ENCODE measurements around the gene NOTCH1. TPM values are rescaled to one million over a fixed set of nuclear protein-coding genes. Genes with fewer than 3 reads are reported as not detected.

Gene NOTCH1
- total RNA-seq, 1 donor from 2014 or later = 17.6 TPM

GRCh38 chr9:136496801-136497620 is 48.8 kb downstream of the NOTCH1 start:
- H3K27ac ChIP-seq (replicated peaks) = no peak overlapping the region
- peaks cover 61% of the 10 kb centered on the region for H3K36me3 ChIP-seq
- intact Hi-C loops (cut with micrococcal nuclease) = no loop called here
- no peaks in the 10 kb centered on the region for H3K9me3 ChIP-seq (replicated peaks)
- H3K27me3 ChIP-seq (ENCODE audit: low read depth) = no peaks in the 10 kb centered on the region
- H3K4me1 ChIP-seq = peaks cover 17% of the 10 kb centered on the region
- TF ChIP-seq CTCF (IDR thresholded peaks at IDR 0.05; ENCODE audit: borderline replicate concordance) = no peak
- no peak for DNase-seq
- no peak overlapping the region for H3K4me3 ChIP-seq

- no peak overlapping the region for H3K4me3 ChIP-seq
- H3K9me3 ChIP-seq (replicated peaks) = no peaks in the 10 kb centered on the region
- DNase-seq = no peak
- no peak for TF ChIP-seq CTCF (IDR thresholded peaks at IDR 0.05; ENCODE audit: borderline replicate concordance)
- no peaks in the 10 kb centered on the region for H3K27me3 ChIP-seq (ENCODE audit: low read depth)
- H3K4me1 ChIP-seq = peaks cover 17% of the 10 kb centered on the region
- no peak overlapping the region for H3K27ac ChIP-seq (replicated peaks)
- intact Hi-C loops (cut with micrococcal nuclease) = no loop called here
- H3K36me3 ChIP-seq = peaks cover 53% of the 10 kb centered on the region
Measured at GRCh38 chr9:136496181-136496580, 49.7 kb downstream of the NOTCH1 start.

- peaks cover 44% of the 10 kb centered on the region for H3K36me3 ChIP-seq
- peaks cover 17% of the 10 kb centered on the region for H3K4me1 ChIP-seq
- H3K27ac ChIP-seq (replicated peaks) = no peak overlapping the region
- TF ChIP-seq CTCF (IDR thresholded peaks at IDR 0.05; ENCODE audit: borderline replicate concordance) = no peak
- no peak for DNase-seq
- no peaks in the 10 kb centered on the region for H3K27me3 ChIP-seq (ENCODE audit: low read depth)
- no peak overlapping the region for H3K4me3 ChIP-seq
- H3K9me3 ChIP-seq (replicated peaks) = no peaks in the 10 kb centered on the region
- intact Hi-C loops (cut with micrococcal nuclease) = no loop called here
Measured at GRCh38 chr9:136495238-136495800, 50.5 kb downstream of the NOTCH1 start.

GRCh38 chr9:136494531-136495215 is 51.2 kb downstream of the NOTCH1 start:
- no peaks in the 10 kb centered on the region for H3K9me3 ChIP-seq (replicated peaks)
- no peak overlapping the region for H3K4me3 ChIP-seq
- H3K27me3 ChIP-seq (ENCODE audit: low read depth) = no peaks in the 10 kb centered on the region
- H3K4me1 ChIP-seq = peaks cover 17% of the 10 kb centered on the region
- H3K36me3 ChIP-seq = peaks cover 38% of the 10 kb centered on the region
- H3K27ac ChIP-seq (replicated peaks) = no peak overlapping the region
- no peak for TF ChIP-seq CTCF (IDR thresholded peaks at IDR 0.05; ENCODE audit: borderline replicate concordance)
- DNase-seq = no peak
- intact Hi-C loops (cut with micrococcal nuclease) = no loop called here

GRCh38 chr9:136494012-136494411 is 51.8 kb downstream of the NOTCH1 start:
- intact Hi-C loops (cut with micrococcal nuclease) = no loop called here
- H3K36me3 ChIP-seq = peaks cover 31% of the 10 kb centered on the region
- no peak overlapping the region for H3K27ac ChIP-seq (replicated peaks)
- H3K9me3 ChIP-seq (replicated peaks) = no peaks in the 10 kb centered on the region
- no peak overlapping the region for H3K4me3 ChIP-seq
- H3K27me3 ChIP-seq (ENCODE audit: low read depth) = no peaks in the 10 kb centered on the region
- TF ChIP-seq CTCF (IDR thresholded peaks at IDR 0.05; ENCODE audit: borderline replicate concordance) = no peak
- H3K4me1 ChIP-seq = peaks cover 19% of the 10 kb centered on the region
- DNase-seq = no peak
